Effector memory CD8-positive, alpha-beta T cell (primary cell): Measurements from ENCODE around the gene CSTPP1.
A peak's percentile ranks its signal among the peaks of the same experiment; 100 is the strongest.
"Not testable (repeated sequence)": the region's sequence is repeated elsewhere in the genome, so short reads cannot be mapped to it uniquely, and the experiment has no call there.

Experiments
- ATAC-seq: fragments of 150-1000 bp; cut with Tn5 transposase; replicated peaks from 2 replicates; pipeline ENCODE4 v1.10.0; 2021; ENCODE audit warnings: mild to moderate bottlenecking, moderate library complexity
- DNase-seq, 3 experiments: peaks; one replicate each; pipeline ENCODE4 v3.0.0; 2021
- H3K27ac Mint-ChIP-seq, 2 donors: one replicate each; pipeline ENCODE4 v1.8.0; 2022; ENCODE audit warnings: mild to moderate bottlenecking in 2 of 2, mixed read lengths in 2 of 2, moderate library complexity in 2 of 2
- H3K27me3 Mint-ChIP-seq, 2 donors: one replicate each; pipeline ENCODE4 v1.8.0; 2022; ENCODE audit warnings: mixed read lengths in 2 of 2
- H3K36me3 Mint-ChIP-seq: one replicate; pipeline ENCODE4 v1.8.0; 2022; ENCODE audit warnings: mild to moderate bottlenecking, moderate library complexity, mixed read lengths; ENCODE audit not compliant: insufficient read depth
- H3K4me1 Mint-ChIP-seq, 2 donors: one replicate each; pipeline ENCODE4 v1.8.0; 2022; ENCODE audit warnings: low read depth in 2 of 2, mixed read lengths in 2 of 2
- H3K4me3 Mint-ChIP-seq, 2 donors: one replicate each; pipeline ENCODE4 v1.8.0; 2022; ENCODE audit warnings: mild to moderate bottlenecking in 2 of 2, mixed read lengths in 2 of 2, moderate library complexity in 2 of 2
- H3K9me3 Mint-ChIP-seq, 2 donors: one replicate each; pipeline ENCODE4 v1.8.0; 2022; ENCODE audit warnings: mixed read lengths in 2 of 2

The CSTPP1 gene

GRCh38 chr11:47192111-47192510 lies 255.6 kb downstream of the CSTPP1 start:
- H3K9me3 Mint-ChIP-seq = no peaks in the 10 kb centered on the region
- peaks cover 6 to 53% of the 10 kb centered on the region in 2 donors for H3K27me3 Mint-ChIP-seq
- H3K4me3 Mint-ChIP-seq = no peak overlapping the region
- H3K4me1 Mint-ChIP-seq = peaks cover 1 to 2% of the 10 kb centered on the region in 2 donors
- no peak for ATAC-seq
- no peak for DNase-seq
- no peak overlapping the region for H3K27ac Mint-ChIP-seq
- H3K36me3 Mint-ChIP-seq = peaks cover 2% of the 10 kb centered on the region

GRCh38 chr11:47198161-47198560 lies 261.6 kb downstream of the CSTPP1 start:
- H3K9me3 Mint-ChIP-seq, H3K4me3 Mint-ChIP-seq, ATAC-seq, H3K36me3 Mint-ChIP-seq, H3K4me1 Mint-ChIP-seq, DNase-seq: not testable (repeated sequence)
- H3K27ac Mint-ChIP-seq = peak overlapping the region in 1 of 2 donors; percentile 51
- H3K27me3 Mint-ChIP-seq = peaks cover 7 to 27% of the 10 kb centered on the region in 2 donors

GRCh38 chr11:47201015-47201414 lies 264.5 kb downstream of the CSTPP1 start:
- Mint-ChIP-seq H3K27ac (no peak overlapping the region), H3K4me1 (no peaks in the 10 kb centered on the region), H3K9me3 (no peaks in the 10 kb centered on the region), H3K36me3 (peaks cover 3% of the 10 kb centered on the region), H3K4me3 (no peak overlapping the region), H3K27me3 (peaks cover 7 to 9% of the 10 kb centered on the region in 2 donors)
- ATAC-seq (no peak), DNase-seq (no peak)

GRCh38 chr11:47202576-47202975 lies 266.0 kb downstream of the CSTPP1 start:
- Mint-ChIP-seq H3K27ac (no peak overlapping the region), H3K9me3 (no peaks in the 10 kb centered on the region), H3K4me1 (no peaks in the 10 kb centered on the region), H3K4me3 (no peak overlapping the region), H3K27me3 (peaks cover 0 to 7% of the 10 kb centered on the region in 2 donors), H3K36me3 (peaks cover 3% of the 10 kb centered on the region)
- DNase-seq (no peak), ATAC-seq (no peak)

GRCh38 chr11:47204637-47204989 lies 268.1 kb downstream of the CSTPP1 start:
- H3K27ac Mint-ChIP-seq = no peak overlapping the region
- no peak for ATAC-seq
- no peaks in the 10 kb centered on the region for H3K27me3 Mint-ChIP-seq

GRCh38 chr11:47206577-47206976 lies 270.0 kb downstream of the CSTPP1 start:
- not testable (repeated sequence) for H3K27ac Mint-ChIP-seq, H3K27me3 Mint-ChIP-seq, DNase-seq, ATAC-seq, H3K4me1 Mint-ChIP-seq, H3K4me3 Mint-ChIP-seq, H3K9me3 Mint-ChIP-seq, H3K36me3 Mint-ChIP-seq

More at GRCh38 chr11:47204637-47204989, 268.1 kb downstream of the CSTPP1 start:
- Mint-ChIP-seq H3K4me1 (no peaks in the 10 kb centered on the region), H3K9me3 (no peaks in the 10 kb centered on the region), H3K36me3 (peaks cover 3% of the 10 kb centered on the region), H3K4me3 (no peak overlapping the region)
- no peak for DNase-seq

- ATAC-seq = no peak
Observed at GRCh38 chr11:47207459-47207858, 270.9 kb downstream of the CSTPP1 start.

GRCh38 chr11:47208008-47208552 lies 271.5 kb downstream of the CSTPP1 start:
- H3K4me1 Mint-ChIP-seq, H3K27ac Mint-ChIP-seq, H3K27me3 Mint-ChIP-seq, H3K4me3 Mint-ChIP-seq, ATAC-seq, H3K9me3 Mint-ChIP-seq, DNase-seq, H3K36me3 Mint-ChIP-seq: not testable (repeated sequence)

More at GRCh38 chr11:47207459-47207858, 270.9 kb downstream of the CSTPP1 start:
- H3K9me3 Mint-ChIP-seq = no peaks in the 10 kb centered on the region
- no peaks in the 10 kb centered on the region for H3K27me3 Mint-ChIP-seq
- no peak for DNase-seq
- no peak overlapping the region for H3K27ac Mint-ChIP-seq
- no peak overlapping the region for H3K4me3 Mint-ChIP-seq
- H3K4me1 Mint-ChIP-seq = no peaks in the 10 kb centered on the region
- no peaks in the 10 kb centered on the region for H3K36me3 Mint-ChIP-seq

- H3K27me3 Mint-ChIP-seq = no peaks in the 10 kb centered on the region
- no peak overlapping the region for H3K27ac Mint-ChIP-seq
- H3K9me3 Mint-ChIP-seq = no peaks in the 10 kb centered on the region
- peaks cover 2% of the 10 kb centered on the region in 2 donors for H3K4me1 Mint-ChIP-seq
- H3K36me3 Mint-ChIP-seq = no peaks in the 10 kb centered on the region
- H3K4me3 Mint-ChIP-seq = no peak overlapping the region
- no peak for ATAC-seq
- no peak for DNase-seq
Observed at GRCh38 chr11:47208628-47209027, 272.1 kb downstream of the CSTPP1 start.
